ENCODE results near the gene COL6A2. TPM values are rescaled to one million over a fixed set of nuclear protein-coding genes. Genes with fewer than 3 reads are reported as not detected.

Gene COL6A2
- polyA plus RNA-seq, 1 donor: 201 TPM

DNA sequence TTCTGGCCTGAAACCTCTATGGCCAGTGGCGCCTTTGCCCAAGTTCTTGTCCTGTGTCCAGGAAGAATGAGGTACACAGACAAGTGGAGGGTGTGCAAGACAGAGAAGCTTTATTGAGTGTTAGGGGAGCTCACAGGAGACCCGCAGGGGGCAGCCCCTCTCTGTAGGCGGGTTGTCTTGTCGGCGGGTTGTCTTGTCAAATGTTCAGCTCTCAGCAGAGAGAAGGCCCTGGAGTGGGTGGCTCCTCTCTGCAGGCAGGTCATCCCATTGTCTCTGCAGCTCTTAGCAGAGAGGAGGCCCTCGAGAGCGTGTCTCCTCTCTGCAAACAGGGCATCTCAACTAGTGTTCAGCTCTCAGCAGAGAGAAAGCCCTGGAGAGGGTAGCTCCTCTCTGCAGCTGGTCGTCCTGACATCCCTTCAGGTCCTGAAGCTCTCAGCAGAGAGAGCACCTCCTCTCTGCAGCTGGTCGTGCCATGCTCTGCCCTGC is 11.0 kb downstream of the COL6A2 start:
- Histone ChIP-seq H3K27ac (ENCODE audit: low read length) (no peak overlapping the region), H3K4me1 (ENCODE audit: control insufficient read depth, insufficient read depth, low read length) (no peaks in the 10 kb centered on the region), H3K27me3 (ENCODE audit: control insufficient read depth, insufficient read depth, low read length) (no peaks in the 10 kb centered on the region), H3K9me3 (ENCODE audit: control insufficient read depth, low read depth, low read length) (peaks cover 4% of the 10 kb centered on the region), H3K36me3 (ENCODE audit: control insufficient read depth, insufficient read depth, low read length) (peaks cover 18% of the 10 kb centered on the region), H3K4me3 (ENCODE audit: low read length) (no peak overlapping the region)
- no CpG with 5 or more reads among the region's 9 CpGs for WGBS (ENCODE audit: insufficient coverage, low lambda C conversion rate)
- DNase-seq: no peak

DNA sequence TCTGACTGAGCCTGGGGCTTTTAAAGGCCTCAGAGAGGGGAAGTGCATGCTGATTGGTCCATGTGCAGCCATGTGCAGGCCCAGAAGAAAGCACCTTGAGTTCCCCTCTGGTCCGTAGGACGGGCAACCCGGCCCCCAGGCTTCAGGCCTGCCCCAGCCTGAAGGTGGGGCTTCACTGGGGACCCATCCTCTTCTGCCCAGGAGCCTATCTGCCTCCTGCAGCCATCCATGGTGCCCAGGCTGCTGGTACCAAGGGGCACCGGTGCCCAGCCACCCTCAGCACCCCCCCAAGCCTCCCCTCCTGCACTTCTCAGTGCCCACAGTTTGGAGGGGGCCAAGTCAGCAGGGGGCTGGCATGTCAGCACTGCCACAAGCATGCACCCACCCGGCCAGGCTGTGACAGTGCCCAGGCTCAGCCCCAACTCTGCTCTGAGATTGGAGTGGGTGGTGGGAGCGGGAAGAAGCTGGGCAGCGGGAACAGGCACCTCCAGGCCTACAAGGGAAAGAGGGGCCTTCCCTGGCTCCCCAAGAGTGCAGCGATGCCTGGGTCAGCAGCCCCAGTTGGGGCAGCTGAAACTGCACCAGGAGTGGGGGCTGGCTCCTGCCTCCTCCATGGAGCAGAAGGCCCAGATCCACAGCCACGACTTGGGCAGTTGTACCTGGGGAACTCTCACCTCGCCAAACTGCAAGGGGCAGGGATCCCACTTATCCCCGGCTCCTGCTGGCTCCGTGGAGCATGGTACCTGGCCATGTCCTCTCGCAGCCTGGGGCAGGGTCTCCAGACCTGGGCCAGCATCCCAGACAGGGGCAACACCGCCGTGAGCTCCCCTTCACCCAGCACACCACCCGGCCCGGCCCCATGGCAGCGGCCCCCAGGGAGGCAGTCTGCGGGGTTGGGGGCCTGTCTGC is 11.7 kb downstream of the COL6A2 start:
- H3K4me1 ChIP-seq (ENCODE audit: control insufficient read depth, insufficient read depth, low read length): no peaks in the 10 kb centered on the region
- H3K27me3 ChIP-seq (ENCODE audit: control insufficient read depth, insufficient read depth, low read length): no peaks in the 10 kb centered on the region
- H3K4me3 ChIP-seq (ENCODE audit: low read length): no peak overlapping the region
- H3K9me3 ChIP-seq (ENCODE audit: control insufficient read depth, low read depth, low read length): peaks cover 4% of the 10 kb centered on the region
- no peak for DNase-seq
- H3K27ac ChIP-seq (ENCODE audit: low read length): no peak overlapping the region
- WGBS (ENCODE audit: insufficient coverage, low lambda C conversion rate): no CpG with 5 or more reads among the region's 19 CpGs
- peaks cover 22% of the 10 kb centered on the region for H3K36me3 ChIP-seq (ENCODE audit: control insufficient read depth, insufficient read depth, low read length)

DNA sequence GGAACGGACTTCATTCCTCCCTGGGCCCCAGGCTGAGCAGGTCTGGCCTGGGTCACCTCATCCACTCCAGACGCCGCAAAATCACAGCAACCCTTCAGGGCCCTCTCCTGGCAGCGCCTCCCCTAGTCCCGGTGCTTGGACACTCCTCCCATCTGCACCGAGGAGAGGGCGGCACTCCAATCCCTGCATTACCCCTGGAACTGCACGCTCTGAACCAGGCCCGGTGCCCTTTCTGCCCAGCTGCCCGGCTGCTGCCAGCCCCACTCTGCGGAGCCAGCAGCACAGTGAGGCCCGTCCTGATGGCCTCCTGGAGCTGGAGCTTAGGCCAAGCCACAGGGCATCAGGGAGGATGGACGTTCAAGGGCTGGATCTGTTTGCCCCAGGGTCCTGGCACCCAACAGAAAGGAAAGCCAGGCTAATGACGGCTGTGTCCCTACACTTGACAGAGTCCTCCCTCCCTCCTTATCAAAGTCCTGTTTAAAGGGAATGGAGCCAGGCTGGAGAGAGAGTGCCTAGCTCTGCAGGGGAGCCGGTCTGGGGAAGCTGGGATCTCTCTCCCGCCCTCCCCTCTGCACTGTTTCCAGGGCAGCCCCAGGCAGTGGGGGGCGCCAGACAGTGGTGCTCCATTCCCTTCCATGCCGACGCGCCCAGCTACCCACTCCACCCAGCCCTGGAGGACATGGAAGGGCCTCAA is 12.7 kb downstream of the COL6A2 start:
- Histone ChIP-seq H3K27me3 (ENCODE audit: control insufficient read depth, insufficient read depth, low read length) (no peaks in the 10 kb centered on the region), H3K4me1 (ENCODE audit: control insufficient read depth, insufficient read depth, low read length) (no peaks in the 10 kb centered on the region), H3K9me3 (ENCODE audit: control insufficient read depth, low read depth, low read length) (peaks cover 7% of the 10 kb centered on the region), H3K36me3 (ENCODE audit: control insufficient read depth, insufficient read depth, low read length) (peaks cover 30% of the 10 kb centered on the region), H3K4me3 (ENCODE audit: low read length) (no peak overlapping the region), H3K27ac (ENCODE audit: low read length) (no peak overlapping the region)
- WGBS (ENCODE audit: insufficient coverage, low lambda C conversion rate): no CpG with 5 or more reads among the region's 20 CpGs
- no peak for DNase-seq

GRCh38 chr21:46111193-46111571 is 13.3 kb downstream of the COL6A2 start:
- Histone ChIP-seq H3K27ac (ENCODE audit: low read length) (no peak overlapping the region), H3K4me1 (ENCODE audit: control insufficient read depth, insufficient read depth, low read length) (no peaks in the 10 kb centered on the region), H3K9me3 (ENCODE audit: control insufficient read depth, low read depth, low read length) (peaks cover 7% of the 10 kb centered on the region), H3K4me3 (ENCODE audit: low read length) (no peak overlapping the region), H3K36me3 (ENCODE audit: control insufficient read depth, insufficient read depth, low read length) (peaks cover 30% of the 10 kb centered on the region), H3K27me3 (ENCODE audit: control insufficient read depth, insufficient read depth, low read length) (no peaks in the 10 kb centered on the region)
- WGBS (ENCODE audit: insufficient coverage, low lambda C conversion rate): no CpG with 5 or more reads among the region's 12 CpGs
- DNase-seq: no peak

- no CpG with 5 or more reads among the region's 69 CpGs for WGBS (ENCODE audit: insufficient coverage, low lambda C conversion rate)
Measured at GRCh38 chr21:46111857-46112724, 14.2 kb downstream of the COL6A2 start.

GRCh38 chr21:46112725-46113215 is 14.9 kb downstream of the COL6A2 start:
- H3K4me1 ChIP-seq (ENCODE audit: control insufficient read depth, insufficient read depth, low read length): no peaks in the 10 kb centered on the region

More at GRCh38 chr21:46111857-46112724, 14.2 kb downstream of the COL6A2 start:
- peaks cover 36% of the 10 kb centered on the region for H3K36me3 ChIP-seq (ENCODE audit: control insufficient read depth, insufficient read depth, low read length)
- no peak overlapping the region for H3K27ac ChIP-seq (ENCODE audit: low read length)
- no peaks in the 10 kb centered on the region for H3K27me3 ChIP-seq (ENCODE audit: control insufficient read depth, insufficient read depth, low read length)
- no peak overlapping the region for H3K4me3 ChIP-seq (ENCODE audit: low read length)
- H3K4me1 ChIP-seq (ENCODE audit: control insufficient read depth, insufficient read depth, low read length): no peaks in the 10 kb centered on the region
- DNase-seq: no peak
- H3K9me3 ChIP-seq (ENCODE audit: control insufficient read depth, low read depth, low read length): peaks cover 7% of the 10 kb centered on the region

DNA sequence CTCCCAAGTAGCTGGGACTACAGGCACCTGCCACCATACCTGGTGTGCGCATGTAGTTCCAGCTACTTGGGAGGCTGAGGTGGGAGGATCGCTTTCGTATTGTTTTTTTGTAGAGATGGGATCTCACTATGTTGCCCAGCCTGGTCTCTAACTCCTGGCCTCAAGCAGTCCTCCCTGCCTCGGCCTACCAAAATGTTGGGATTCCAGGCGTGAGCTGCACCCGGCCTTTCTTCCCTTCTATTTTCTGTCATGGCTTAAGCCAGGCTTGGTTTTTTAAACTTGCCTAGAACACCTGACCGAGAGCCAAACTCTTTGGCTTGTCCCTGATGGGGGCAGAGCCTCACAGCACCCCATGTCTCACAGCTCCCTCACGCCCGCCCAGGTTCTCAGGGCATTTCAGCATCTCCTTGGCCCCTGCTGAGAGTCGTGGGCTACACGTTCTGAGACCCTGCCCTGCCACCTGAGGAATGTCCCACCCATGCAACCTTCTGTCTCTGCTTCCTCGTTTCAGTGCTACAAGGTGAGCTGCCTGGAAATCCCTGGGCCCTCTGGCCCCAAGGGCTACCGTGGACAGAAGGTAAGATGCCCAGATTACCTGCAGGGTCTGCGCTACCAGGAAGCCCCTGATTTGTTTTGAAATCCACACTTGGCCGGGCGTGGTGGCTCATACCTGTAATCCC is 15.7 kb downstream of the COL6A2 start:
- Histone ChIP-seq H3K27ac (ENCODE audit: low read length) (no peak overlapping the region), H3K9me3 (ENCODE audit: control insufficient read depth, low read depth, low read length) (peaks cover 7% of the 10 kb centered on the region), H3K36me3 (ENCODE audit: control insufficient read depth, insufficient read depth, low read length) (peaks cover 42% of the 10 kb centered on the region), H3K4me1 (ENCODE audit: control insufficient read depth, insufficient read depth, low read length) (no peaks in the 10 kb centered on the region), H3K4me3 (ENCODE audit: low read length) (no peak overlapping the region), H3K27me3 (ENCODE audit: control insufficient read depth, insufficient read depth, low read length) (no peaks in the 10 kb centered on the region)
- WGBS (ENCODE audit: insufficient coverage, low lambda C conversion rate): no CpG with 5 or more reads among the region's 16 CpGs
- DNase-seq: no peak

More at GRCh38 chr21:46112725-46113215, 14.9 kb downstream of the COL6A2 start:
- no CpG with 5 or more reads among the region's 20 CpGs for WGBS (ENCODE audit: insufficient coverage, low lambda C conversion rate)
- Histone ChIP-seq H3K36me3 (ENCODE audit: control insufficient read depth, insufficient read depth, low read length) (peaks cover 39% of the 10 kb centered on the region), H3K27ac (ENCODE audit: low read length) (no peak overlapping the region), H3K4me3 (ENCODE audit: low read length) (no peak overlapping the region), H3K27me3 (ENCODE audit: control insufficient read depth, insufficient read depth, low read length) (no peaks in the 10 kb centered on the region), H3K9me3 (ENCODE audit: control insufficient read depth, low read depth, low read length) (peaks cover 7% of the 10 kb centered on the region)
- no peak for DNase-seq

- Histone ChIP-seq H3K4me3 (ENCODE audit: low read length) (no peak overlapping the region), H3K27ac (ENCODE audit: low read length) (no peak overlapping the region), H3K36me3 (ENCODE audit: control insufficient read depth, insufficient read depth, low read length) (peaks cover 54% of the 10 kb centered on the region), H3K9me3 (ENCODE audit: control insufficient read depth, low read depth, low read length) (peaks cover 7% of the 10 kb centered on the region), H3K4me1 (ENCODE audit: control insufficient read depth, insufficient read depth, low read length) (no peaks in the 10 kb centered on the region), H3K27me3 (ENCODE audit: control insufficient read depth, insufficient read depth, low read length) (no peaks in the 10 kb centered on the region)
- no CpG with 5 or more reads among the region's 4 CpGs for WGBS (ENCODE audit: insufficient coverage, low lambda C conversion rate)
- DNase-seq: no peak
Measured at GRCh38 chr21:46114963-46115362, 17.1 kb downstream of the COL6A2 start.

DNA sequence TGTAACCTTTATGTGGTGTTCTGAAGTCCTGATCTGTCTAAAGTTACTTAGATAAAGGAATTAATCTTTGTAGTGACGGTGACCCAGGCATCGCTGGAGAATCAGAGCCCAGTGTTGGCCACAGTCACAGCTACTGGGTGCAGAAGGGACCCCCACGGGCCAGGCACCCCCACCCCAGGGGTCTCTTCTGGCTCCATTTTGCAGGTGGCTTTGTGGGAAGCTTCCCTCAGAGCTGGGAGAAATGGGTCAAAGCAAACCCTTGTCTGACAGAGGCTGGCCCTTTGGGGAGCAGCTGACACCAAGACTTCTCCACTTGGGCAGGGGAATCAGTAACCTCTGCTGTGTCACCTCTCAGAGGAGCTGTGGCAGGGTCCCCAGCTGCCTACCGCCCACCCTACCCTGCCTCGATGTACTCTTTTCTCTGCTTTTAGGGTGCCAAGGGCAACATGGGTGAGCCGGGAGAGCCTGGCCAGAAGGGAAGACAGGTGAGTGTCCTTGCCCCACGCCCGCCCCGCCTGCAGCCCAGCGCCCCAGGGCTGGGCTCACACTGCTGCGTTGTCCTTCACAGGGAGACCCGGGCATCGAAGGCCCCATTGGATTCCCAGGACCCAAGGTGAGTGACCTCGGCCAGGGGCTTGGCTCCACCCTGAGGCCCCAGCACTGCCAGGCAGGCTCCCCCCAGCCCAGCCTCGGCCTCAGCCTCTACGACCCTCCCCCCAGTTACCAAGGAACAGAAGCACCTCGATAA is 17.7 kb downstream of the COL6A2 start:
- no peaks in the 10 kb centered on the region for H3K27me3 ChIP-seq (ENCODE audit: control insufficient read depth, insufficient read depth, low read length)
- H3K4me3 ChIP-seq (ENCODE audit: low read length): no peak overlapping the region
- peaks cover 7% of the 10 kb centered on the region for H3K9me3 ChIP-seq (ENCODE audit: control insufficient read depth, low read depth, low read length)
- H3K4me1 ChIP-seq (ENCODE audit: control insufficient read depth, insufficient read depth, low read length): no peaks in the 10 kb centered on the region
- peaks cover 56% of the 10 kb centered on the region for H3K36me3 ChIP-seq (ENCODE audit: control insufficient read depth, insufficient read depth, low read length)
- no peak for DNase-seq
- no peak overlapping the region for H3K27ac ChIP-seq (ENCODE audit: low read length)
- no CpG with 5 or more reads among the region's 17 CpGs for WGBS (ENCODE audit: insufficient coverage, low lambda C conversion rate)

Data from large intestine (tissue), 3 donors.